ENCODE results near the gene BBS1.

Gene BBS1

GRCh38 chr11:66543263-66544107, 33.0 kb downstream of the BBS1 start:
- TF ChIP-seq TAF1 (IDR thresholded peaks at IDR 0.05; ENCODE audit: low read depth) (no peak), TCF12 (IDR thresholded peaks at IDR 0.05; ENCODE audit: low read depth) (no peak), REST (IDR thresholded peaks at IDR 0.05; ENCODE audit: low read depth) (no peak), FOXM1 (IDR thresholded peaks at IDR 0.05; ENCODE audit: borderline replicate concordance, low read depth) (no peak), USF1 (IDR thresholded peaks at IDR 0.05) (no peak), EGR1 (IDR thresholded peaks at IDR 0.05) (no peak), YY1 (IDR thresholded peaks at IDR 0.05; ENCODE audit: low read depth) (no peak), ZBTB7A (IDR thresholded peaks at IDR 0.05; ENCODE audit: low read depth) (no peak), CREB1 (IDR thresholded peaks at IDR 0.05; ENCODE audit: low read depth) (no peak), RAD21 (IDR thresholded peaks at IDR 0.05; ENCODE audit: low read depth) (no peak), EP300 (IDR thresholded peaks at IDR 0.05; ENCODE audit: borderline replicate concordance) (no peak), TEAD4 (IDR thresholded peaks at IDR 0.05) (no peak), CEBPB (IDR thresholded peaks at IDR 0.05) (no peak), NFIC (IDR thresholded peaks at IDR 0.05) (no peak), MAX (IDR thresholded peaks at IDR 0.05) (no peak)

GRCh38 chr11:66545701-66546367, 35.4 kb downstream of the BBS1 start, which contains the start of gene ZDHHC24:
ZDHHC24 (minus strand) TSS chr11:66546048; CDS start chr11:66546003, 45 bp downstream.
- TF ChIP-seq RAD21 (IDR thresholded peaks at IDR 0.05; ENCODE audit: low read depth) = no peak
- TF ChIP-seq MAX (IDR thresholded peaks at IDR 0.05) = peak; percentile 63
- no peak for TF ChIP-seq REST (IDR thresholded peaks at IDR 0.05; ENCODE audit: low read depth)
- no peak for TF ChIP-seq CREB1 (IDR thresholded peaks at IDR 0.05; ENCODE audit: low read depth)
- TF ChIP-seq TCF12 (IDR thresholded peaks at IDR 0.05; ENCODE audit: low read depth) = peak; percentile 51; the same call in 1 of the 2 replicates
- 0 out of 2 replicates have a peak, but pooled peaks have one; percentile 45 for TF ChIP-seq ZBTB7A (IDR thresholded peaks at IDR 0.05; ENCODE audit: low read depth)
- TF ChIP-seq USF1 (IDR thresholded peaks at IDR 0.05) = no peak
- TF ChIP-seq NFIC (IDR thresholded peaks at IDR 0.05) = peak; percentile 75
- peak; percentile 39; the same call in 1 of the 2 replicates for TF ChIP-seq YY1 (IDR thresholded peaks at IDR 0.05; ENCODE audit: low read depth)
- TF ChIP-seq FOXM1 (IDR thresholded peaks at IDR 0.05; ENCODE audit: borderline replicate concordance, low read depth) = no peak
- peak; percentile 65 for TF ChIP-seq TAF1 (IDR thresholded peaks at IDR 0.05; ENCODE audit: low read depth)
- peak; percentile 36; the same call in 1 of the 2 replicates for TF ChIP-seq TEAD4 (IDR thresholded peaks at IDR 0.05)
- 0 out of 2 replicates have a peak, but pooled peaks have one; percentile 11 for TF ChIP-seq EP300 (IDR thresholded peaks at IDR 0.05; ENCODE audit: borderline replicate concordance)

GRCh38 chr11:66546368-66546965, 36.0 kb downstream of the BBS1 start, which contains the start of gene ACTN3:
ACTN3 (plus strand) TSS chr11:66546903; CDS start chr11:66546938, 35 bp downstream.
- 0 out of 2 replicates have a peak, but pooled peaks have one; percentile 10 for TF ChIP-seq YY1 (IDR thresholded peaks at IDR 0.05; ENCODE audit: low read depth)
- no peak for TF ChIP-seq TCF12 (IDR thresholded peaks at IDR 0.05; ENCODE audit: low read depth)

- TF ChIP-seq REST (IDR thresholded peaks at IDR 0.05; ENCODE audit: low read depth) (no peak), ZBTB7A (IDR thresholded peaks at IDR 0.05; ENCODE audit: low read depth) (0 out of 2 replicates have a peak, but pooled peaks have one; percentile 30), RAD21 (IDR thresholded peaks at IDR 0.05; ENCODE audit: low read depth) (no peak)
Measured at GRCh38 chr11:66546966-66547661, 36.7 kb downstream of the BBS1 start.

All from Ishikawa (cell line).